Upper lobe of right lung (tissue), 1 donor: ENCODE results near the gene GPHA2. TPM values are rescaled to one million over a fixed set of nuclear protein-coding genes. Genes with fewer than 3 reads are reported as not detected.
A peak's percentile ranks its signal among the peaks of the same experiment; 100 is the strongest.

Experiments used
- ATAC-seq: fragments of 200-7000 bp; cut with Tn5 transposase; one replicate; pipeline ENCODE4 v1.9.1; 2020; ENCODE audit warnings: mild to moderate bottlenecking, moderate library complexity
- DNase-seq: peaks from one replicate; pipeline ENCODE4 v3.0.0-alpha.2; 2020
- H3K27ac ChIP-seq: fragments of 200-600 bp; one replicate; pipeline ENCODE4 v1.8.0; 2022
- H3K27me3 ChIP-seq: fragments of 200-600 bp; one replicate; pipeline ENCODE4 v1.8.0; 2022; ENCODE audit warnings: mild to moderate bottlenecking
- H3K36me3 ChIP-seq: fragments of 200-600 bp; one replicate; pipeline ENCODE4 v1.8.0; 2022
- H3K4me1 ChIP-seq: fragments of 200-600 bp; one replicate; pipeline ENCODE4 v1.8.0; 2022
- H3K4me3 ChIP-seq: fragments of 200-600 bp; one replicate; pipeline ENCODE4 v1.8.0; 2022; ENCODE audit warnings: mild to moderate bottlenecking
- H3K9me3 ChIP-seq: fragments of 200-600 bp; one replicate; pipeline ENCODE4 v1.8.0; 2022
- CTCF ChIP-seq: fragments of 200-600 bp; IDR thresholded peaks from one replicate; pipeline ENCODE4 v1.8.0; 2022; ENCODE audit warnings: antibody characterized with exemption
- intact Hi-C: fragments of 100-400 bp; cut with DNase I; formaldehyde crosslinking; loops from one replicate; pipeline ENCODE4 v1.11.0; 2022
- total RNA-seq: library from RNA; stranded (reverse); fragmentation: NEBNext Ultra II Directional; extraction: Animal tissue kit (Norgen Biotek cat#: 25700); gene quantifications from one replicate; pipeline ENCODE4 v1.2.1, GENCODE V29; 2021
- donor health status: DM: no; HTN: yes; CAD: no; lungs with severe emphysema.

GPHA2 gene
- total RNA-seq, 1 donor from 2014 or later = not detected

- intact Hi-C loops = loop anchor here (10.0 kb wide), 1 partner anchor 72 kb away; the partner anchor contains the start of gene BATF2
- DNase-seq = no peak
- H3K27me3 ChIP-seq = no peaks in the 10 kb centered on the region
Measured at GRCh38 chr11:64923151-64923661, 12.5 kb downstream of the GPHA2 start.

GRCh38 chr11:64921384-64921783 is 14.3 kb downstream of the GPHA2 start:
- Histone ChIP-seq H3K36me3 (no peaks in the 10 kb centered on the region), H3K4me1 (peaks cover 27% of the 10 kb centered on the region), H3K27me3 (no peaks in the 10 kb centered on the region), H3K9me3 (no peaks in the 10 kb centered on the region), H3K4me3 (no peak overlapping the region), H3K27ac (no peak overlapping the region)
- TF ChIP-seq CTCF = no peak
- DNase-seq = no peak
- intact Hi-C loops = loop anchor here (10.0 kb wide), 1 partner anchor 73 kb away; the partner anchor contains the start of gene BATF2
- no peak for ATAC-seq

More at GRCh38 chr11:64923151-64923661, 12.5 kb downstream of the GPHA2 start:
- Histone ChIP-seq H3K4me3 (no peak overlapping the region), H3K36me3 (no peaks in the 10 kb centered on the region), H3K27ac (no peak overlapping the region), H3K9me3 (no peaks in the 10 kb centered on the region), H3K4me1 (peaks cover 21% of the 10 kb centered on the region)
- ATAC-seq = no peak
- no peak for TF ChIP-seq CTCF

GRCh38 chr11:64920124-64920523 is 15.6 kb downstream of the GPHA2 start:
- no peak overlapping the region for H3K4me3 ChIP-seq
- no peaks in the 10 kb centered on the region for H3K36me3 ChIP-seq
- H3K9me3 ChIP-seq = no peaks in the 10 kb centered on the region
- TF ChIP-seq CTCF = no peak
- intact Hi-C loops = loop anchor here (10.0 kb wide), 1 partner anchor 75 kb away; the partner anchor contains the start of gene BATF2
- DNase-seq (no peak), ATAC-seq (no peak)
- peaks cover 27% of the 10 kb centered on the region for H3K4me1 ChIP-seq
- H3K27ac ChIP-seq = no peak overlapping the region
- no peaks in the 10 kb centered on the region for H3K27me3 ChIP-seq

GRCh38 chr11:64919627-64920026 is 16.1 kb downstream of the GPHA2 start:
- no peak overlapping the region for H3K4me3 ChIP-seq
- H3K27ac ChIP-seq = no peak overlapping the region
- ATAC-seq = no peak
- intact Hi-C loops = loop anchor here (10.0 kb wide), 1 partner anchor 75 kb away; the partner anchor contains the start of gene BATF2
- peaks cover 27% of the 10 kb centered on the region for H3K4me1 ChIP-seq
- H3K9me3 ChIP-seq = no peaks in the 10 kb centered on the region
- no peak for DNase-seq
- TF ChIP-seq CTCF = no peak
- no peaks in the 10 kb centered on the region for H3K36me3 ChIP-seq
- H3K27me3 ChIP-seq = no peaks in the 10 kb centered on the region

- no peaks in the 10 kb centered on the region for H3K9me3 ChIP-seq
- intact Hi-C loops = no loop called here
- peaks cover 21% of the 10 kb centered on the region for H3K4me1 ChIP-seq
- peak; percentile 25 for TF ChIP-seq CTCF
- ATAC-seq (no peak), DNase-seq (no peak)
- H3K27me3 ChIP-seq = no peaks in the 10 kb centered on the region
- H3K27ac ChIP-seq = peak overlapping the region; percentile 73
- peaks cover 14% of the 10 kb centered on the region for H3K36me3 ChIP-seq
- H3K4me3 ChIP-seq = peak overlapping the region; percentile 78
Measured at GRCh38 chr11:64918017-64918416, 17.7 kb downstream of the GPHA2 start.

- no peaks in the 10 kb centered on the region for H3K9me3 ChIP-seq
- intact Hi-C loops = no loop called here
- no peaks in the 10 kb centered on the region for H3K27me3 ChIP-seq
- peak overlapping the region; percentile 73 for H3K27ac ChIP-seq
- peaks cover 21% of the 10 kb centered on the region for H3K4me1 ChIP-seq
- no peak for TF ChIP-seq CTCF
- H3K36me3 ChIP-seq = peaks cover 18% of the 10 kb centered on the region
- peak overlapping the region; percentile 78 for H3K4me3 ChIP-seq
- DNase-seq (no peak), ATAC-seq (no peak)
Measured at GRCh38 chr11:64917663-64917995, 18.1 kb downstream of the GPHA2 start.
